Measurements from ENCODE around the gene OLR1.

- no peak for TF ChIP-seq CTCF (IDR thresholded peaks at IDR 0.05)
- TF ChIP-seq POLR2A (IDR thresholded peaks at IDR 0.05): no peak
Observed at GRCh38 chr12:10130042-10130441, 41.9 kb downstream of the OLR1 start, which contains the start of gene CLEC7A.

Measured in lower leg skin (tissue), 3 donors.